A549 (cell line): ENCODE data around the gene HERC2. TPM values are rescaled to one million over a fixed set of nuclear protein-coding genes. Genes with fewer than 3 reads are reported as not detected.

ENCODE experiments used
- ATAC-seq, 2 experiments: fragments of 200-7000 bp in 1 of 2; fragments of >200 bp in 1 of 2; cut with Nextera tagmentation in 1 of 2; cut with Tn5 transposase in 1 of 2; 3 replicates each; pipeline versions ENCODE4 v1.8.0 to v1.9.1; 2018 to 2020; ENCODE audit warnings: mild to moderate bottlenecking in 1 of 2, moderate library complexity in 1 of 2
- CTCF ChIA-PET: fragments of 300-600 bp; sonication (Branson Sonifier 250); formaldehyde crosslinking; extraction: SDS; loops from one replicate; lab custom pipeline; 2021; ENCODE audit warnings: antibody characterized with exemption, inconsistent platforms; lab: Yijun Ruan, JAX
- POLR2A ChIA-PET: fragments of 350-600 bp; formaldehyde crosslinking; extraction: SDS; loops from one replicate; lab custom pipeline; 2021; ENCODE audit warnings: antibody characterized with exemption, inconsistent platforms; lab: Yijun Ruan, JAX
- DNase-seq, 2 experiments: peaks; one replicate each; pipeline versions ENCODE4 v3.0.0 to v3.0.0-alpha.2; 2011 to 2016; ENCODE audit warnings: low read depth in 1 of 2, low spot score in 1 of 2
- FAIRE-seq: peaks from 2 replicates; lab custom pipeline; 2011; peaks lifted over from hg19 to GRCh38; lab: Jason Lieb, UNC
- H3K27ac ChIP-seq, 2 experiments: fragments of >200 bp; sonication (Bioruptor Twin); formaldehyde crosslinking; 3 replicates each; pipeline ENCODE4 v1.5.1; 2016 to 2017
- H3K4me1 ChIP-seq: fragments of >200 bp; sonication (Bioruptor Twin); formaldehyde crosslinking; 3 replicates; pipeline ENCODE4 v1.6.1; 2016
- H3K4me2 ChIP-seq: fragments of >200 bp; sonication (Bioruptor Twin); formaldehyde crosslinking; 3 replicates; pipeline ENCODE4 v1.6.1; 2016
- H3K4me3 ChIP-seq: fragments of >200 bp; sonication (Bioruptor Twin); formaldehyde crosslinking; 3 replicates; pipeline ENCODE4 v1.5.1; 2016
- H3K9me3 ChIP-seq: fragments of >200 bp; sonication (Bioruptor Twin); formaldehyde crosslinking; 3 replicates; pipeline ENCODE4 v1.6.1; 2016
- CBX2 ChIP-seq: fragments of 200-600 bp; sonication (generic); IDR thresholded peaks from 2 replicates; pipeline ENCODE4 v1.6.1; 2016; ENCODE audit warnings: low read depth, mild to moderate bottlenecking, borderline replicate concordance
- CHD2 ChIP-seq: fragments of 150-350 bp; IDR thresholded peaks from 2 replicates; pipeline ENCODE4 v1.6.1; 2014; ENCODE audit warnings: low read length; ENCODE audit not compliant: partially characterized antibody
- EHF ChIP-seq: fragments of 250-450 bp; sonication (Bioruptor Pico); IDR thresholded peaks from 2 replicates; pipeline ENCODE4 v1.5.0; 2020; ENCODE audit warnings: mild to moderate bottlenecking
- EHMT2 ChIP-seq: fragments of 200-600 bp; sonication (generic); IDR thresholded peaks from 2 replicates; pipeline ENCODE4 v1.6.1; 2016; ENCODE audit warnings: antibody characterized with exemption, low read depth, mild to moderate bottlenecking, moderate library complexity
- ESRRA ChIP-seq: fragments of 150-350 bp; IDR thresholded peaks from 2 replicates; pipeline ENCODE4 v1.6.1; 2014; ENCODE audit warnings: mild to moderate bottlenecking, low read length, borderline replicate concordance
- HDAC2 ChIP-seq: fragments of 200-600 bp; sonication (generic); IDR thresholded peaks from 2 replicates; pipeline ENCODE4 v1.6.1; 2016
- HOXB13 ChIP-seq: fragments of 250-450 bp; sonication (Bioruptor Pico); IDR thresholded peaks from 2 replicates; pipeline ENCODE4 v1.5.0; 2020; ENCODE audit warnings: low read depth, mild to moderate bottlenecking, moderate library complexity
- HOXB5 ChIP-seq: fragments of 250-450 bp; sonication (Bioruptor Pico); IDR thresholded peaks from 2 replicates; pipeline ENCODE4 v1.5.0; 2020; ENCODE audit warnings: mild to moderate bottlenecking, moderate library complexity
- KDM5A ChIP-seq: fragments of 200-600 bp; sonication (generic); IDR thresholded peaks from 2 replicates; pipeline ENCODE4 v1.6.1; 2016; ENCODE audit warnings: antibody characterized with exemption, mild to moderate bottlenecking
- POLR2AphosphoS2 ChIP-seq: conservative IDR thresholded peaks from 2 replicates; pipeline ENCODE4 v1.6.1; 2012; ENCODE audit warnings: low read length, improper control_type of control experiment, inconsistent platforms
- RFX5 ChIP-seq: fragments of 450-650 bp; IDR thresholded peaks from 2 replicates; pipeline ENCODE4 v1.7.1; 2014; ENCODE audit warnings: antibody characterized with exemption, mild to moderate bottlenecking, moderate library complexity
- SREBF2 ChIP-seq: fragments of 450-650 bp; IDR thresholded peaks from 2 replicates; pipeline ENCODE4 v1.6.1; 2014; ENCODE audit warnings: mild to moderate bottlenecking, moderate library complexity
- TP53 ChIP-seq: fragments of 250-450 bp; sonication (Bioruptor Pico); IDR thresholded peaks from 2 replicates; pipeline ENCODE4 v1.5.0; 2021; ENCODE audit warnings: mild to moderate bottlenecking, moderate library complexity
- ZFP36 ChIP-seq: fragments of 450-650 bp; IDR thresholded peaks from 2 replicates; pipeline ENCODE4 v1.6.1; 2014; ENCODE audit warnings: borderline replicate concordance; ENCODE audit not compliant: partially characterized antibody
- ZSCAN20 ChIP-seq: fragments of 250-450 bp; sonication (Bioruptor Pico); IDR thresholded peaks from 2 replicates; pipeline ENCODE4 v1.8.0; 2022; ENCODE audit warnings: mild to moderate bottlenecking, moderate library complexity
- WGBS: methylation state at CpG from one replicate; pipeline ENCODE4 v1.1.6; 2017; ENCODE audit errors: missing lambda C conversion rate; 5-methylcytosine and 5-hydroxymethylcytosine counted together
- polyA plus RNA-seq, 4 experiments: library from polyadenylated mRNA; depleted of rRNA in 3 of 4; stranded (reverse); fragments of >200 nt; fragmentation: RNase III in 1 of 4; extraction: RNeasy Plus Mini Kit Qiagen cat#74134 plus additional on column Dnase treatment in 1 of 4; gene quantifications; 2 replicates in 3 of 4; 3 replicates in 1 of 4; pipeline ENCODE4 v1.2.3, GENCODE V29; 2011 to 2017
- TF ChIP-seq, protein P1 (sequence below): fragments of >200 bp; sonication (Bioruptor Twin); formaldehyde crosslinking; IDR thresholded peaks from 2 replicates; pipeline ENCODE4 v1.6.1; 2016
- TF ChIP-seq, protein P2 (sequence below): fragments of 450-650 bp; IDR thresholded peaks from 2 replicates; pipeline ENCODE4 v1.6.1; 2014; ENCODE audit warnings: antibody characterized with exemption
- TF ChIP-seq, protein P3 (sequence below): fragments of 200-600 bp; sonication (generic); IDR thresholded peaks from 2 replicates; pipeline ENCODE4 v1.6.1; 2016; ENCODE audit warnings: antibody characterized with exemption, mild to moderate bottlenecking, moderate library complexity
- TF ChIP-seq, protein P4 (sequence below): IDR thresholded peaks from 2 replicates; pipeline ENCODE4 v1.6.1; 2012; ENCODE audit warnings: low read depth, borderline replicate concordance
- TF ChIP-seq, protein P5 (sequence below): fragments of >200 bp; sonication (Bioruptor Twin); formaldehyde crosslinking; IDR thresholded peaks from 3 replicates; pipeline ENCODE4 v1.5.1; 2016

The HERC2 gene
- polyA plus RNA-seq, 2 of the 4 experiments (the other 2 are of a cell fraction): 31.4 to 32.8 TPM

DNA sequence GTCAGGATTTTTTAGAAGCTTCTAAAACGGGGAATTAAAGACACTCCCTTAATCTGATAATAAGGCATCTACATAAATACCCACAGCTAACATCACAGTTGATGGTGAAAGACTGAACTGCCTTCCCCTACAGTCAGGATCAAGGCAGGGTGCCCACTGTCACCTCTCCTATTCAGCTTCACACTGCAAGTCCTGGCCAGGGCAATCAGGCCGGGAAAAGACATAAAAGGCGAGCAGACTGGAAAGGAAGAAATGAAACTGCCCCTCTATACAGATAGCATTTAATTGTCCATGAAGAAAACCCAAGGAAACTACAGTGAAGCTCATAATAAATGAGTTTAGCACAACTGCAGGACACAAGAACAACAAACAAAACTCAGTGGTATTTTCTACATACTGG, 61.7 kb downstream of the HERC2 start:
- H3K4me1 ChIP-seq: no peaks in the 10 kb centered on the region
- DNase-seq: no peak
- no peaks in the 10 kb centered on the region for H3K9me3 ChIP-seq
- no peak for FAIRE-seq
- ATAC-seq: no peak
- H3K4me2 ChIP-seq: no peak overlapping the region
- CTCF ChIA-PET: interaction anchor here (1.5 to 1.8 kb wide), 2 partner anchors 10 to 17 kb away, joined by 4 read pairs; no protein-coding TSS in a partner anchor
- no peak overlapping the region for H3K4me3 ChIP-seq
- WGBS: 94% methylated on average over 3 of the region's 3 CpGs
- TF ChIP-seq, protein P1, sequence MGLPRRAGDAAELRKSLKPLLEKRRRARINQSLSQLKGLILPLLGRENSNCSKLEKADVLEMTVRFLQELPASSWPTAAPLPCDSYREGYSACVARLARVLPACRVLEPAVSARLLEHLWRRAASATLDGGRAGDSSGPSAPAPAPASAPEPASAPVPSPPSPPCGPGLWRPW: no peak
- no peak for TF ChIP-seq EHMT2
- TF ChIP-seq POLR2AphosphoS2: no peak
- TF ChIP-seq HOXB5 (CRISPR knock-in tag): no peak
- TF ChIP-seq ZSCAN20 (CRISPR knock-in tag): no peak
- no peak for TF ChIP-seq KDM5A
- no peak for TF ChIP-seq RFX5
- no peak for TF ChIP-seq CHD2
- no peak for TF ChIP-seq TP53 (CRISPR knock-in tag)
- TF ChIP-seq, protein P2, sequence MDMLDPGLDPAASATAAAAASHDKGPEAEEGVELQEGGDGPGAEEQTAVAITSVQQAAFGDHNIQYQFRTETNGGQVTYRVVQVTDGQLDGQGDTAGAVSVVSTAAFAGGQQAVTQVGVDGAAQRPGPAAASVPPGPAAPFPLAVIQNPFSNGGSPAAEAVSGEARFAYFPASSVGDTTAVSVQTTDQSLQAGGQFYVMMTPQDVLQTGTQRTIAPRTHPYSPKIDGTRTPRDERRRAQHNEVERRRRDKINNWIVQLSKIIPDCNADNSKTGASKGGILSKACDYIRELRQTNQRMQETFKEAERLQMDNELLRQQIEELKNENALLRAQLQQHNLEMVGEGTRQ: no peak
- TF ChIP-seq, protein P3, sequence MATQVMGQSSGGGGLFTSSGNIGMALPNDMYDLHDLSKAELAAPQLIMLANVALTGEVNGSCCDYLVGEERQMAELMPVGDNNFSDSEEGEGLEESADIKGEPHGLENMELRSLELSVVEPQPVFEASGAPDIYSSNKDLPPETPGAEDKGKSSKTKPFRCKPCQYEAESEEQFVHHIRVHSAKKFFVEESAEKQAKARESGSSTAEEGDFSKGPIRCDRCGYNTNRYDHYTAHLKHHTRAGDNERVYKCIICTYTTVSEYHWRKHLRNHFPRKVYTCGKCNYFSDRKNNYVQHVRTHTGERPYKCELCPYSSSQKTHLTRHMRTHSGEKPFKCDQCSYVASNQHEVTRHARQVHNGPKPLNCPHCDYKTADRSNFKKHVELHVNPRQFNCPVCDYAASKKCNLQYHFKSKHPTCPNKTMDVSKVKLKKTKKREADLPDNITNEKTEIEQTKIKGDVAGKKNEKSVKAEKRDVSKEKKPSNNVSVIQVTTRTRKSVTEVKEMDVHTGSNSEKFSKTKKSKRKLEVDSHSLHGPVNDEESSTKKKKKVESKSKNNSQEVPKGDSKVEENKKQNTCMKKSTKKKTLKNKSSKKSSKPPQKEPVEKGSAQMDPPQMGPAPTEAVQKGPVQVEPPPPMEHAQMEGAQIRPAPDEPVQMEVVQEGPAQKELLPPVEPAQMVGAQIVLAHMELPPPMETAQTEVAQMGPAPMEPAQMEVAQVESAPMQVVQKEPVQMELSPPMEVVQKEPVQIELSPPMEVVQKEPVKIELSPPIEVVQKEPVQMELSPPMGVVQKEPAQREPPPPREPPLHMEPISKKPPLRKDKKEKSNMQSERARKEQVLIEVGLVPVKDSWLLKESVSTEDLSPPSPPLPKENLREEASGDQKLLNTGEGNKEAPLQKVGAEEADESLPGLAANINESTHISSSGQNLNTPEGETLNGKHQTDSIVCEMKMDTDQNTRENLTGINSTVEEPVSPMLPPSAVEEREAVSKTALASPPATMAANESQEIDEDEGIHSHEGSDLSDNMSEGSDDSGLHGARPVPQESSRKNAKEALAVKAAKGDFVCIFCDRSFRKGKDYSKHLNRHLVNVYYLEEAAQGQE: no peak
- TF ChIP-seq EHF (CRISPR knock-in tag): no peak
- TF ChIP-seq, protein P4, sequence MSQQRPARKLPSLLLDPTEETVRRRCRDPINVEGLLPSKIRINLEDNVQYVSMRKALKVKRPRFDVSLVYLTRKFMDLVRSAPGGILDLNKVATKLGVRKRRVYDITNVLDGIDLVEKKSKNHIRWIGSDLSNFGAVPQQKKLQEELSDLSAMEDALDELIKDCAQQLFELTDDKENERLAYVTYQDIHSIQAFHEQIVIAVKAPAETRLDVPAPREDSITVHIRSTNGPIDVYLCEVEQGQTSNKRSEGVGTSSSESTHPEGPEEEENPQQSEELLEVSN: no peak
- no peak for TF ChIP-seq CBX2
- no peak for TF ChIP-seq ESRRA
- TF ChIP-seq HDAC2: no peak
- TF ChIP-seq, protein P5, sequence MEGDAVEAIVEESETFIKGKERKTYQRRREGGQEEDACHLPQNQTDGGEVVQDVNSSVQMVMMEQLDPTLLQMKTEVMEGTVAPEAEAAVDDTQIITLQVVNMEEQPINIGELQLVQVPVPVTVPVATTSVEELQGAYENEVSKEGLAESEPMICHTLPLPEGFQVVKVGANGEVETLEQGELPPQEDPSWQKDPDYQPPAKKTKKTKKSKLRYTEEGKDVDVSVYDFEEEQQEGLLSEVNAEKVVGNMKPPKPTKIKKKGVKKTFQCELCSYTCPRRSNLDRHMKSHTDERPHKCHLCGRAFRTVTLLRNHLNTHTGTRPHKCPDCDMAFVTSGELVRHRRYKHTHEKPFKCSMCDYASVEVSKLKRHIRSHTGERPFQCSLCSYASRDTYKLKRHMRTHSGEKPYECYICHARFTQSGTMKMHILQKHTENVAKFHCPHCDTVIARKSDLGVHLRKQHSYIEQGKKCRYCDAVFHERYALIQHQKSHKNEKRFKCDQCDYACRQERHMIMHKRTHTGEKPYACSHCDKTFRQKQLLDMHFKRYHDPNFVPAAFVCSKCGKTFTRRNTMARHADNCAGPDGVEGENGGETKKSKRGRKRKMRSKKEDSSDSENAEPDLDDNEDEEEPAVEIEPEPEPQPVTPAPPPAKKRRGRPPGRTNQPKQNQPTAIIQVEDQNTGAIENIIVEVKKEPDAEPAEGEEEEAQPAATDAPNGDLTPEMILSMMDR: no peak
- POLR2A ChIA-PET: interaction anchor here (0.6 kb wide), 1 partner anchor 701 kb away, joined by 3 read pairs; no protein-coding TSS in a partner anchor
- no peak overlapping the region for H3K27ac ChIP-seq

DNA sequence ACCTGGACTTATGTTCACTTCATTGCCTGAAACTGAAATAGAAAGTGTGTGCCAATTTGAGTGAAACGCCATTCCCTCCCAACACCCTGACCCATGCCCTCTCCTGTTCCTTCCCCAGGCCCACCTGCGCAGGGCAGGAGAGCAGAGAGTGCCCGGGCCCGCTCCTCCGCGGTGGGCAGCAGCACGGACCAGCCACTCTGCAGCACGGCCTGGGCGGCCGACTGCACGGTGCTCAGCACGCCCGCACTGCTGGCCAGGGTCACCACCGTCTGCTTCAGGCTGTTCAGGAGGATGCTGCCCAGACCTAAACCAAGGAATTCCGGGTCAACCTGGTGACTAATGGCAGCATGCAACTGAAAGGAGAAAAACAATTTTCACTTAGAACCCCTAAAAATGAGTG, 66.0 kb downstream of the HERC2 start:
- Histone ChIP-seq H3K9me3 (no peaks in the 10 kb centered on the region), H3K4me2 (no peak overlapping the region), H3K27ac (no peak overlapping the region), H3K4me3 (no peak overlapping the region), H3K4me1 (no peaks in the 10 kb centered on the region)
- TF ChIP-seq SREBF2 (no peak), EHMT2 (no peak), HOXB13 (no peak), ZSCAN20 (CRISPR knock-in tag) (no peak), ZFP36 (no peak)
- TF ChIP-seq, protein P1: no peak
- ChIA-PET CTCF (no interaction called here), POLR2A (no interaction called here)
- WGBS: 90% methylated on average over 12 of the region's 15 CpGs
- no peak for DNase-seq
- FAIRE-seq: no peak
- ATAC-seq: no peak
